HL-60 (cell line): ENCODE results near the gene KCTD16.

Source experiments
- CTCF ChIP-seq: IDR thresholded peaks from one replicate; pipeline ENCODE4 v1.5.1; 2011; ENCODE audit warnings: low read length, control low read depth, inconsistent platforms; ENCODE audit not compliant: insufficient read depth
- GABPA ChIP-seq: IDR thresholded peaks from 2 replicates; pipeline ENCODE4 v1.6.1; 2012; ENCODE audit warnings: low read depth
- POLR2AphosphoS5 ChIP-seq: IDR thresholded peaks from 2 replicates; pipeline ENCODE4 v1.6.1; 2012; ENCODE audit warnings: low read depth

- TF ChIP-seq CTCF = no peak
- no peak for TF ChIP-seq POLR2AphosphoS5
- no peak for TF ChIP-seq GABPA
These were observed 113.4 kb downstream of the KCTD16 start for GRCh38 chr5:144284036-144284435.
